NCI-H1105 (cell line): ENCODE measurements around the gene MVD.

Experiments
- DNase-seq: peaks from one replicate; lab custom pipeline; 2025; lab: John Stamatoyannopoulos, UW

The MVD gene

DNA sequence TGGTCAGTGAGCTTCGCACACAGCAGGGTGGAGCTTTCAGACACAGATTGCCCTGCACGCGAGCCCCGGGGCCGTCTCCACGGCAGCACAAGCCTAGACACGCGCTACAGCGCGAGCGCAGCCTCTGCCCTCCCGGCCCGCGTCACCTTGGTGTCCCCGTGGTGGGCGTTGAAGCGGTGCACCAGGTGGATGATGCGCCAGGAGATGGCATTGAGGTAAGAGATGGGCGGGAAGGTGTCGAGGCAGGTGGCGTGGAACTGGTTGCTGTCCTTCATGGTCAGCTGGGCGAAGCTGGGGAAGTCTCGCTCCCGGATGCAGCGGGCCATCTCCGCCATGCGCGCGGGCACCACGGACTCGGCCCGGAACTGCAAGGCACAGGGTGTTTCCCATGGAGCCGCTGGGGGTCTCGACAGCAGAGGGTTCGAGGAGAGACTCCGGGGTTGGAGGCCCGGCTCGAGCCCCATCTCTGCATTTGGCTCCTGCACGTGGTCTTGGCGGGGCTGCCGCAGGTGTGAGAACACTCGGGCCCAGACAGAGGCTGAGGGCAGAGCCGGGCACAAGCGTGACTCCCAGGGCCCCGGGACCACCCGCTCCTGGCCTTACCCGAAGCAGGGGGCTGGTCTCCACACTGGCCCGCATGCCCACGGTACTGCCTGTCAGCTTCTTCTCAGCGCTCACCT, 7.7 kb downstream of the MVD start:
- DNase-seq, result no peak

DNA sequence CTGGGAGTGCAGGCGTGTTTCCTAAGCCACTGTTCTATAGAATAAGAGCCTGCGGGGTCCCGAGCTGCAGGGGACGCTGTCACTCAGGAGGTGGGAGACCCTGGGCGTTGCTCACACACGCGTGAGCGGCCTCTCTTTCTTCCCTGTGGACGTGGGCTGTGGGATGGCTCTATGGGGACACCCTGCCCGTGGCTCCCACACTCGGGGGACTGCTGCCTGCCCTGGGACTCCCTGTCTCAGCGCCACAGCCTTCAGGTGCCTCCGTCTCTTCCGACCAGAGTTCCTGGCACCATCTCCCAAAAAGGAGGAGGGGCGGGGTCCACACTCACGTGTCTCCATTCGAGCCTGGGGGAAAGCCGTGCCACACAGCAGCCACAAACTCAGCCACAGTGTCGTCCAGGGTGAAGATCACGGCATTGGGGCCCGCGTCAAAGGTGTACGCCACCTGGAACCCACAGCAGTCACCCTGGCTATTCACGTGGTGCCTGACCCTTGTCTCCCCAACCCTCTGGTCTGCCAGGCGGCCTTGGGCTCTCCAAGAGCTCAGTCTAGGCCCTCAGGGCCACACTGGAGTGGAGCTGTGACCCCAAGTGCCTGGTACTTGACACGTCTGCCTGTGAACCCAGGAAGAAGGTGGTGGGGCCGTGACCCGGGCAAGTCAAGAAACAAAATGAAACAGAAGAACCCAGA, 8.4 kb downstream of the MVD start:
- DNase-seq, result no peak

DNA sequence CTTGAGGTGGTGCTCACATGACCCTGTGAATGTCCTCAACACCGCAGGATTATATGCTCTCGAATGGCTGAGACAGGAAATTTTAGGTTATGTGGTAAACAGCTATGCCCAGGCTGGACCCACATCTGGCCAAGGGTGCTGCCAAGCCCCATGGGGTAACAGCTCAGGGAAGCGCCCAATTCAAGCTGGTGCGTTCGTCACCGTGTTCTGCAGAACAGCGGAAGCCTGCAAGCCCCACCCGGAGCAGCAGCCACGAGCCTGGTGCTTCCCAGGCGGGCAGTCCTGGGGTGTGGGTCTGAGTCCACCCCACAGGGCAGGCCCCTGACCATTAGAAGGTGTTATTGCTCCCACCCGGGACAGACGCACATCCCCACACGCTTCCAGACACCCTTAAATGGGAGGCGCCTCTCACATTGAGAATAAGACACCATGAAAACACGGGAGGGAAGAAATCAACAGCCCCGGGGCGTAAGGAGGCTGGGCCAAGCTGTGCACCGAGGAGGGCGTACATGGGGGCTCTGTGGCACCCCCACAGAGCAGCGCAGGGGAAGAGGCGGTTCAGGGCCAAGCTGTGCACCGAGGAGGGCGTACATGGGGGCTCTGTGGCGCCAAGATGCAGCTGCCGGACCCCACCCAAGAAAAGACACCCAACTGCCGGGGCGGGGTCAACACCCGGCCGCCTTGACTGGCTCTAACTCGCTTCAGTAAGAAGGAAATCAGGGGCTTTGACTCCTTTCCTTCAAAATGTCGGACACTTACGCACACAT, 9.1 kb downstream of the MVD start:
- no peak for DNase-seq

DNA sequence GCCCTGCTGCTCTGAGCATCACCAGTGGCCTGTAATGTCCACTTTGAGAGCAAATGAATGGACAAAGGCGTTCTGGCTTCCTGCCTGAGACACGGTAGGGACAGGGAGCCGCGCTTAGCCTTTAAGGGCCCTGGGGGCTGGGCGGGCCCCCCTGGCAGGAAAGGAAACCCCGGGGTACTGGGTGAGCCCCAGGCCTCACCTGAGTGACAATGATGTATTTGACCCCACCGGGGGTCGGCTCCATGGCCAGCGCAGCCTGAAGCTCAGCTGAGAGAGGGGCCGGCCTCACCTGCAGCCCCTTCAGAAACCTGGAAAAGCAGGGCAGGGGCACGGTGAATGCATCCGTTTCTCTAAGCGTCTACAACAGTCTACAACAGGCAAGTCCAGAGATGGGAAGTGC, 9.8 kb downstream of the MVD start:
- DNase-seq, result no peak

DNA sequence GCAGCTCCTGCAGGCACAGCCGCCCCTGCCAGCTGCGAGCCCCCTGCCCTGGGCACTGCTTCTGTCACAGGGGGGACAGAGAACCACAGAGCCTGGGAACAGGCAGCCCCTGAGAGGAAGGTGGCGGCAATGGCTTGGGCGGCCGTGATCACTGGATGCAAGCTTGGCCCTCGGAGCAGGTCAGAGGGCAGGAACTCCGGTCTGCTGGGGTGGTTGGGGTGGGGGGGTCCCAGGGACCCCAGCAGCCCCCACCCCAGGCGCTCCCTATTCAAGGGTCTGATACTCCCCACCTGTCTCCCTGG, 10.2 kb downstream of the MVD start:
- no peak for DNase-seq

DNA sequence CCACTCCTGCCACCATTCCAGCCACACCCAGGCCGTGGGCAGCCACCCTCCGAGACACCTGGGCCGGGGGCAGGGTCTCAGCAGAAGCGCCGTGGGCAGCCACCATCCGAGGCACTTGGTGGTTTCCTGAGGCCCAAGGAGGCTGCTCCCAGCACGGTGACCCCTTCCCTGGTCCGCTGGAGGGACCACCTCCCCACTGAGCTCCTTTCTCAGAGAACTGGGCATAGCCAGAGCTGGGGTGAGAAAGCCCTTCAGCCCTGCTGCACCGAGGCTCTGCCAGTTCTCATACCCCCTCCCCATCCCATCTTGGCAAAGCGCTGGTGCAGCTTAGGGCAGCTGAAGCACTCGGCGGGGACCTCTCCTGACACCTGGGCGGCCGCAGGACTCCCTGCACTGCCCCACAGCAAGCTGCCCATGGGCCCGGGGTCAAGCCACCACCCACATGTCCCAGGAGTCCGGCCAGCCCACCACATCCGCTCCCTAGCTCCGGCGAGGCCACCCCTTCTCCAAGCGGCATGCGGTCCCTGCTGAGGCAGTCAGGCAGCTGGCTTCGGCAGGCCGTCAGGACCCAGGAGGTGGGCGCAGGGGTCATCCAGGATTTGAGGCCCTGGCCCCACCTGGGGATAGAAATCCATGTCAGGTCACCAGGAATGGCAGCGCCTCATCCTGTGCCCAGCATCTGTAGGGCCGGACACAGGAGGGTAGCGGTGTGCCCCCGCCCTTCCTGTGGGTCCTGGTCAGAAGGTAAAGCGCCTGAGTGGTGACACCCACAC, 10.7 kb downstream of the MVD start:
- no peak for DNase-seq

DNA sequence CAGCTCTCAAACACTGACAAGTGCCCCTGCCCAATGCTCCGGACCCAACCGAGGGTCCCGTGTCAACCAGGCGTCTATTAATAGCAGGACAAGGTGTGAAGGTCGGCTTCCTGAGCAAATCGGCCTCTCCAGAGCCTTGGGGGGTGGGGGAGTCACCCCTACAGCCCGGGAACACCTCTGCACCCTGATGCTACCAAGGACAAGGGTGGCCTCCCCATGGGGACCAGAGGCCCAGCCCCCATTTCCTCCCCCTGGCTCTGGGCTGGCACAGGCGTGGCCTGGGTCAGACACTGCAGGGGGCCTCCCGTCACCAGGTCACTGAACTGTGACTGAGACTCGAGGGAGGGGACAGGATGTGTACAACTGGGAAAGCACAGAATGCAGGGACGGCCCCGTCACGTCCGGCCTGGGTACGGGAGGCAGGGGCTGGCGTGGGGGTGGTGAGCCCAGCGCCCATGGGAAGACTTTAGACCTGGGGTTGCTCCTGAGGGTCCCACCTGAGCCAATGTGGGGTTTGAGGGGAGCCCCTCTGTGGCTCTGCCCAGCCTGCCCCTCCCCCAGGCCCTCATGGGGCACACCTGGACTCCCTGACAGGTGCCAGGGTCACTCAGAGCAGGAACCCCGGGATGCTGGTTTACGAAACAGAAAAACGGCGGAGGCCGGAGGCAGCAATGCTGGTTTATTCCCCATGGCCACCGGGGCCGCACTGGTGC, 11.5 kb downstream of the MVD start:
- no peak for DNase-seq

DNA sequence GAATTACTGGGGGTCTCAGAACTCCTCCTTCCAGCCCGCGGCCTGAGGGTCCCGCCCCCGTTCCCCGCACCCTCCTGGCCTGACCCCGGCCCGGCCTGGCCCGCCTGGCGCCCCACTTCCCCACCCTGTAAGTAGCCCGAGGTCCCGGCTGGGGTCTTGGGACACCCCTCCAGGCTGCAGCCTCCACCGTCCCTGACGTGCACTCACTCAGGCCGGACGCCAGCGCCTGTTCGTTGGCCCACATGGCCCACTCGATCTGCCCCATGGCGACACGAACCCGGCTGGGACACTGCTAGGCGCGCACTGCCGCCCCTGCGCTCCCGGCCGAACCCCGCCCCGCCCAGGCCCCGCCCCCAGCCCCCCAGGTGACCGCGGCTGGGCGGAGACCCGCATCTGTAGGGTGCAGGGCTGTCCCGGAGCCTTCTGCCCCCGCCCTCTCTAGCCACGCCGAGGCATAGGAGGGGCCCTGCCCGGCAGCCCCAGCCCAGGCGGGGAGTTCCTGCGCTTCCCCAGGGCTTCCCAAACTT, 12.1 kb downstream of the MVD start, which contains the start of gene CYBA:
Gene CYBA (minus strand): TSS at position 305 of the 527 bp plus-strand sequence. CDS start 40 bp downstream, at position 265.
- peak; percentile 28 for DNase-seq

DNA sequence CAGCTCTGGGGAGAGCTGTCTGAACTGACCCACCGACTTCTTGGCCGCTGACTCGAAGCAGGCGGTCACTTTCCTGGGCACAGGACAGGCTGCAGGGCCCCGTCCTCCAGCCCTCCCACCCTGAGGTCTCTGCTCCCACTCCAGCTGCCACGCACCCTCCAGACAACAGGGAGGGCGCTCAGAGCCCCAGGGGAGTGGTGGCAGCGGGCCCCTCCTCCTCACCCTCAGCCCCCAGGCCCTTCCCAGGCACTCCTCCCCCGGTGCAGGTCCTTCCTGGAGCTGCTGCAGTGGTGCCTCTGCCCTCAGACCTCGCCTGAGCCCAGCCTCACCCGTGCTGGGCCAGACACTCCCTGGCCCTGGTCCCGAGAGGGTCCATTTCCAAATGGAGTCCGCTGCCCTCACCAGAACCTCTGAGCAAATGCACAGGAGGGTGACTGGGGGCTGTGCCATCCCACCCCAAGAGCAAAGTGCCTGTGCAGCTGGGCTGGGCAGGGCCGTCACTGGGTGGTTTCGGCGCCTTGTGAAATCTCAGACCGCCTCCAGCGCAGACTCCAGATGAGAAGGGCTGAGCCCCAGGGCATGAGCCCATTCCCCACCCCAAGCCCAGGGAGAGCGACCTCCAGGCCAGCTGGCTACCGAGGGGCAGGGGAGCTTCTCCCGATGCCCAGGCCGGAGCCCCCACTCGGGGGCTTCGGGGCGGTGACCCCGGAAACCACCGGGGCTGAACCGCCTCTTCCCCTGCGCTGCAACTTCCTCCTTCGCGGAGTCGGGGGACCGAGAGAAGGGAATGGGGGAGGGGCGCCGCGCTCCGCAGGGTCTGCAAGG, 12.8 kb downstream of the MVD start:
- no peak for DNase-seq

DNA sequence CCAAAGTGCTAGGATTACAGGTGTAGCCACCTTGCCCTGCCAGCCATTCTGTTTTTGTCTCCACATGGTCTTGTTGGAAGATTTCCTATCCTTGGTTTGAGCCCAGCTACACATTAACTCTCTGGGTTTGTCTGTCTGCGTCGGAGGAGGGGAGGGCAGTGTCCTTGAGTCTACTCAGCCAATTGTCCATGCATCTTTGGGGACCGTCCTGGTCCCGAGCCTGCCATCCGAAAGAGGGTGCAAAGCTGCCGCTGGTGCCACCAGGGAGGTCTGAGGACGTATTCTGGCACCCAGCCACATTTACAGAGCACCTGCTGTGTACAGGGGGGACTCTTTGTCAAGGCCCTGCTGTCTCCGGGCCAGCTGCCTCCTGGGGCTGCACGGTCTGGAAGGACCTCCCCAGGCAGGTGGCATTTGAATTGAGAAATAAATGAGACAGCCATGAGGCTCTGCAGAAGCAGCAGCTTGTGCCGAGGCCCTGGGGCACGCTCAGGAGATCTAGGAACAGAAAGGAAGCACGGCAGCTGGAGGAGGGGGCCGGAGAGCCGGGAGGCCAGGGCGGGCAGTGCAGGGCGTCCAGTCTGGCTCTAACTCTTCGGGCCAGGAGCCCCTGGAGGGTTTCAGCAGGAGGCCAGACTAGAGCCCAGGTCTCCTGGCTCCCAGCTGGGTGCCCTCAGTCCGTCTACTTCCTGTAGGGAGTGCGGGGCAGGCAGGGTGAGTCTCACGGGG, 13.5 kb downstream of the MVD start:
- DNase-seq, result peak; percentile 27

DNA sequence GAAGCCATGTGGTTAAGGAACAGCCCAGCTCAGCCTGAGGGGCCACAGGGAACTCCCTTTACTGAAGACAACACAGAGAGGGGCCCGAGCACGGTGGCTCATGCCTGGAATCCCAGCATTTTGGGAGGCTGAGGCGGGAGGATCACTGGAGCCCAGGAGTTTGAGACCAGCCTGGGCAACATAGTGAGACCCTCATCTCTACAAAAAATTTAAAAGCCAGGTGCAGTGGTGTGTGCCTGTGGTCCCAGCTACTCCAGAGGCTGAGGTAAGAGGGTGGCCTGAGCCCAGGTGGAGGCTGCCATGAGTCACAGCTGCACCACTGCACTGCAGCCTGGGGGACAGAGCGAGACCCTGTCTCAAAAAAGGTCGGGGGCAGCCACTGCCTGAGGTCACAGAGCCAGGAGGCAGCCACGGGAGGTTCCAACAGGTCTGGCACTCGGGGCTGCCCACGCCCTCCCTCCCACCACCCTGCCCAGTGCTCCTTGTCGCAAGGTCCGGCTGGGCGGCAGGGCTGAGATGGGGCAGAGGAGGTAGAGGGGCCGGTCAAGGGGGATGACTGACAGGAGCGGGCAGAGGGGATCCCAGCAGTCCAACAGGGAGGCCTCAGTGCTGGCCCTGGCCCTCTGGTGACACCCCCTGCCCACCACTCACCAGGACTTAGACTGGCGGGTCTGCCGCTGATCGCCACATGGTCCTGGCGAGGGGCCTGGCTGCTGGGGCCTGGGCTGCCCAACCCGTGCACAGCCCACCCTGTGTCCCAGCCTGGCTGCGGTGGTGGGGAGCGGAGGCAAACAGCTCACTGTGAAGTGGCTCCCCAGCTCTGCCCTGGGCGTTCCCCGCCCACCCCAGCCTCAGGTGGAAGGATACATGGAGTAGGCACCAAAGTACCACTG, 15.5 kb downstream of the MVD start:
- no peak for DNase-seq

DNA sequence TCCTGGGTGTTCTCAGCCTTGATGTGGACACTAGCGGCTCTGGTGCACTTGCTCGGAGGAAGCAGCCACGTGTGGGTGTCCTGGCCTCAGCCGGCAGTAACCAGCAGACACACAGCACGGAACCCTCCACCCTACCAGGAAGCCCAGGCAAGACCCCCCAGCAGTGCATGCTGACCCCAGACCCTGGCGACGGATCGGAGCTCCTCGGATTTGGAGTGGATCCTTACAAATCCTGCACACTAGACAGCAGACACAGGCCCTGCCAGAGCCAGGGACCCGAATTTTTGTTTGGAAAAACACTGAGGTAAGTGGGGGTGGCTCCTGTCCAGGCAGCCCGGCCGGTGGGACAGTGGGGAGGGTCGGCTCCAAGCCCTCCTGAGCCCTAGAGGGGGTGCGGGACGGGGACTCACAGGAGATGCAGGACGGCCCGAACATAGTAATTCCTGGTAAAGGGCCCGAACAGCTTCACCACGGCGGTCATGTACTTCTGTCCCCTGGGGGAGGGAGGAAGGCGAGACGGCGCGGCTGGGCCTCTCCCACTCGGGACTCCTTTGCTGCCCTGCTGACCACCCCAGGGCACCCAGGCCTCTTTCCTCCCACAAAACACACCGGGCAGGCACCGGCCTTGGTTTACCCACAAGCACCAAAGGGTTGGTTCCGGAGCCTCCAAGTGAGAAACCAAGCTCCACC, 16.4 kb downstream of the MVD start:
- no peak for DNase-seq

DNA sequence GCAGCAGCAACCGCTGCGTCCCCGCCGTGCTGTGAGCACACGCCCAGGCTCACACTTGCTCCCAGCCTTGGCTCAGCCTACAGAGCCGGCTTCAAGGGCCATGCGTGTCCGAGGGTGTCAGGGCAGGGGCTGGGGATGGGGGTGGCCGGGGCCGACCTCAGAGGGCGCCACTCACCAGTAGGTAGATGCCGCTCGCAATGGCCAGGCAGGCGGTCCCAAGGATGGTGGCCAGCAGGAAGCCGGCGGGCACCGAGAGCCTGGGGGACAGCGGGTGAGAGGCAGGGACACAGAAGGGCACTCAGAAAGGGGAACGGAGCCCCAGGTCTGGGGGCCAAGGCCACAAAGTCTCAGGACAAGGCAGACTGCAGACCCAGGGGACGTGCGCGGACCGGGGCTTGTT, 16.9 kb downstream of the MVD start:
- no peak for DNase-seq

DNA sequence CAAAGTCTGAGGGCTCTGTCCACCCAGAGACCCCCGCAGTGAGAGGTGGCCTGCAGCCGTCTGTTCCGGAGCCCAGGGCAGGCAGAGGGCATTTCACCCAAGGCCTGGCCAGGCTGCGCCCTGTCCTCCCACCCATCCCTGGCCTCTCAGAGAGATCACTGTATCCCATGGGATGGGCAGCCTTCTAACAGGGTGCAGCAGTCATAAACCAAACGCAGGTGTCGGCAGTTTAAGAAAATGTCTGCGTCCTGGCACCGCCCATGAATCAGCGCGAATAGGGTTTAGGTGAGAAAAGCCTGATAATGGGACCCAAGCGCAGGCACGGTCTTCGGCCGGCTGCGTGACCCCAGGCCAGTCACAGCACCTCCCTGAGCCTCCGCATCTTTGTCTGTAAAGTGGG, 17.4 kb downstream of the MVD start:
- no peak for DNase-seq

DNA sequence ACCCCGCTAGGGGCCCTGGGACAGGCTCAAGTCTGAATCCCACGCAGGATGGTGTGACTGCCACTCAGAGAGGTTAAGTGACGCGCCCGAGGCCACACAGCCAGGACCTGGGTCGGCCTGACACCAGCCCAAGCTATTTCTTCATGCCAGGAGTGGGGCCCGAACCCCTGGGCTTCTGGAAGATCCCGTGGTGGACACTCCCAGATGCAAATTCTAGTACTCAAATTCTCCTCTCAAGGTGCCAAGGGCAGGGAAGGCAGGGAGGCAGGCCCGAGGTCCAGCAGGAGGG, 19.3 kb downstream of the MVD start:
- no peak for DNase-seq

DNA sequence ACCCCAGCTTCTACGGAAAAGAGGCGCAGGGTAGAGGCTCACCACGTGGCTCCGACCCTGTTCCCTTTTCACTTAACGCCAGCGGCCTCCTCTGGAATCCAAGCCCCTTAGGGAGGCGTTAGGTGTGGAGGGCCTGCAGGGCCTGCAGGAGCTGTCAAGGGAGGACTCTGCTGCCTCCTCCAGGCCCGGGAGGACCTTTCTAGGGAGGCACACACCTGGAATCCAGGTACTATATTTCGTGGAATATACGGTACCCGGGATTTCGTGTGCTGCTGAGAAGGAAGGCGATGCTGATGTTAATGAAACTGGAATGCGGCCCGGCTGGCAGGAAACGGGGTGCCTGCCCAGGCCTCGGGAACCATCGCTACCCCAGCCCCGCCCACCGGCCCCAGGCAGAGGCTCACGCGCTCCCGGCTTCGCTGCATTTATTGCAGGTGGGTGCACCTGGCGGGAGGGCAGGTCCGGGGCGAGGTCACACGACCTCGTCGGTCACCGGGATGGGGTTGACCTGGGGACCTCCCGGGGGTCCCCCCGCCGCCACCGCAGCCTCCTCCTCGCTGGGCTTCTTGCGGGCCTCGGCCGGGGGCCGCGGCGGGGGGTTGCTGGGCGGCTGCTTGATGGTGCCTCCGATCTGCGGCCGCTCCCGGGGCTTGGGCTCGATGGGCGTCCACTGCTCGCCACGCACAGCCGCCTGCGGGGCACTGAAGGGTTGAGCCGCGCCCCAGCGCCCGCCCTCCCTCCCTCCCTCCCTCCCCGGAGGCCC, 19.8 kb downstream of the MVD start:
- DNase-seq, result no peak

DNA sequence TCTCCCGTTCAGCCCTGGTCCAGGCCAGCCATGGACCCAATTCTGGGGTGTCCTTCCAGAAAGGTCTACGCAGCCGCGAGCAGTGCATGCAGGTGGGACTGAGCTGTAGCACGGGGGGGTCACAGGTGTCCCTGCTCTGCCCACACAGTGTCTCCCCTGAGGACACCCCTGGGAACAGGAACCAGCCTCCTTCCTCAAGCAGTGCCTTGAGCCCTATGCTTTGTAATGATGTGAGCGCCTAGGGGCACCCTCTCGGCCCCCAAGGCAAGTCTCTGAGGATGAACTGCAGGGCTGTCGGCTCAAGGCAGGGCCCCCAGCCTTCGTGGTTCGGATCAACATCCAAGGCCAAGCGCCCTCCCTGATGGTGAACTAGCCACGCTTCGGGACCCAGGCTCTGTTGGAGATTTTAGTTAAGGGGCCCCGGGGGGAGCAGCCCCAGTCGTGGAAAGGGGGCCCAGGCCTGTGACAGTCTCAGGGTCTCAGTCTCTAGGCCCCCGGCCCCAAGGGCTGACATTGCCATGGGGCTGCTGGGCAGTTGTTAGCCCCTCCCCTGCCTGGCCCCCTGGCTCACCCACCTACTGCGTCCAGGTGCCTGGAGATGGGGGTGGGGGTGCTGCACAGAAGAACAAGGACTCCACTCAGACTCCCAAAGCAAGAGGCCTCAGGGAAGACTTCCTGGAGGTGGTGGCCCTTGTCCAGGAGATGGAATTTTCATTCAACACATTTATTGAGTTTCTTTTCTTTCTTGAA, 22.2 kb downstream of the MVD start:
- DNase-seq, result no peak
